Measurements from ENCODE around the gene SRGAP3.

Gene SRGAP3

GRCh38 chr3:9047452-9048346 is 201.7 kb downstream of the SRGAP3 start:
- no peak for DNase-seq (ENCODE audit: low read depth)

GRCh38 chr3:9045371-9045770 is 204.1 kb downstream of the SRGAP3 start:
- DNase-seq (ENCODE audit: low read depth) = no peak

- no peak for DNase-seq (ENCODE audit: low read depth)
Observed at GRCh38 chr3:9043063-9043462, 206.4 kb downstream of the SRGAP3 start.

DNA sequence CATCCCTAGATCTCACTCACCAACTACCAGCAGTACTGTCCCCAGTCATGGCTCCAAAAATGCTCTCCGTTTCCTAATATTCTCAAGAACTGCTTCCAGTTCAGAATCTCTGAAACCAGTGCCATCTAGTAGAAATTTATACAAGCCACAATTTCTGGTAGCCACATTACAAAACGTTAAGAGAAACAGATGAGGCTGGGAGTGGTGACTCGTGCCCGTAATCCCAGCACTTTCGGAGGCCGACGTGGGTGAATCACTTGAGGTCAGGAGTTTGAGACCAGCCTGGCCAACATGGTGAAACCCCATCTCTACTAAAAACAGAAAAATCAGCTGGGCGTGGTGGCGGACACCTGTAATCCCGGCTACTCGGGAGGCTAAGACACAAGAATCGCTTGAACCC is 207.8 kb downstream of the SRGAP3 start:
- no peak for DNase-seq (ENCODE audit: low read depth)

- DNase-seq (ENCODE audit: low read depth) = no peak
Observed at GRCh38 chr3:9040996-9041395, 208.4 kb downstream of the SRGAP3 start.

- DNase-seq (ENCODE audit: low read depth) = no peak
Observed at GRCh38 chr3:9037144-9037711, 212.2 kb downstream of the SRGAP3 start.

GRCh38 chr3:9036404-9037131 is 212.9 kb downstream of the SRGAP3 start:
- DNase-seq (ENCODE audit: low read depth) = no peak

GRCh38 chr3:9035961-9036360 is 213.5 kb downstream of the SRGAP3 start:
- no peak for DNase-seq (ENCODE audit: low read depth)

- no peak for DNase-seq (ENCODE audit: low read depth)
Observed at GRCh38 chr3:9035473-9035872, 214.0 kb downstream of the SRGAP3 start.

GRCh38 chr3:9033867-9034266 is 215.6 kb downstream of the SRGAP3 start:
- DNase-seq (ENCODE audit: low read depth) = no peak

GRCh38 chr3:9032231-9032777 is 217.1 kb downstream of the SRGAP3 start:
- DNase-seq (ENCODE audit: low read depth) = no peak

DNA sequence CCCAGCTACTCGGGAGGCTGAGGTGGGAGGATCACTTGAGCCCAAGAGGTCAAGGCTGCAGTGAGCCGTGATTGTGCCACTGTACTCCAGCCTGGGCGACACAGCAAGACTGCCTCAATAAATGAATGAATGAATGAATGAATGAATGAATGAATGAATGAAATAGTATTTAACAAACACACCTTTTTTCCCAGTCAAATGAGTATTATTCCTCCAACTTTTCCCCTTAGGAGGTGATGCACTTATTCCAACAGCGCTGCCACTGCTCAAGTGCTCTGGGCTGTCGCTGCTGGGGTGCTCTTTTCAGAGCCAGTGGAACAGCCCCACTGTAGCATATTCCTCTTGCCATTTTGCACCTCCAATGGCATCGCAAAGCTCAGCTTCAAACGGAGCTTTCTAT is 219.4 kb downstream of the SRGAP3 start:
- no peak for DNase-seq (ENCODE audit: low read depth)

DNA sequence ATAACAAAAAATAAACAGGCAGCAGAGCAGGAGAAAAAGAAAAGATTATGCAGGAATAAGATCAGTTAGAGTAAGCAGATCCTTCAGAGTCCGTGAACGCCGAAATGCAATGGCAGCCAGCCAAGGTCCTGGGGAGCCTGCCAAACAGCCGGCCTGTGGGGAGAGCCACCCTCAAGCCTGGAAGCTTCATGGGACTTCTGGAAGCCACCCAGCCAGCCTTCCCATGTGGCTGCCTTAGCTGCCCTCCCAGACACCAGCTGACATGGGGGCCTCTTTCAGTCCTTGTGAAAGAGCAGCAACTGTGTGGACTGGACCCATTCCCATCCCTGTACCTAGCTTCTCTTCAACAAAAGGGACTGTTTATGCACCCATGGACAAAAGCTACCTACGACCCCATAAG is 221.3 kb downstream of the SRGAP3 start:
- no peak for DNase-seq (ENCODE audit: low read depth)

- no peak for DNase-seq (ENCODE audit: low read depth)
Observed at GRCh38 chr3:9026320-9027045, 223.0 kb downstream of the SRGAP3 start.

GRCh38 chr3:9024341-9024740 is 225.1 kb downstream of the SRGAP3 start:
- no peak for DNase-seq (ENCODE audit: low read depth)

GRCh38 chr3:9023226-9023590 is 226.2 kb downstream of the SRGAP3 start:
- no peak for DNase-seq (ENCODE audit: low read depth)

DNA sequence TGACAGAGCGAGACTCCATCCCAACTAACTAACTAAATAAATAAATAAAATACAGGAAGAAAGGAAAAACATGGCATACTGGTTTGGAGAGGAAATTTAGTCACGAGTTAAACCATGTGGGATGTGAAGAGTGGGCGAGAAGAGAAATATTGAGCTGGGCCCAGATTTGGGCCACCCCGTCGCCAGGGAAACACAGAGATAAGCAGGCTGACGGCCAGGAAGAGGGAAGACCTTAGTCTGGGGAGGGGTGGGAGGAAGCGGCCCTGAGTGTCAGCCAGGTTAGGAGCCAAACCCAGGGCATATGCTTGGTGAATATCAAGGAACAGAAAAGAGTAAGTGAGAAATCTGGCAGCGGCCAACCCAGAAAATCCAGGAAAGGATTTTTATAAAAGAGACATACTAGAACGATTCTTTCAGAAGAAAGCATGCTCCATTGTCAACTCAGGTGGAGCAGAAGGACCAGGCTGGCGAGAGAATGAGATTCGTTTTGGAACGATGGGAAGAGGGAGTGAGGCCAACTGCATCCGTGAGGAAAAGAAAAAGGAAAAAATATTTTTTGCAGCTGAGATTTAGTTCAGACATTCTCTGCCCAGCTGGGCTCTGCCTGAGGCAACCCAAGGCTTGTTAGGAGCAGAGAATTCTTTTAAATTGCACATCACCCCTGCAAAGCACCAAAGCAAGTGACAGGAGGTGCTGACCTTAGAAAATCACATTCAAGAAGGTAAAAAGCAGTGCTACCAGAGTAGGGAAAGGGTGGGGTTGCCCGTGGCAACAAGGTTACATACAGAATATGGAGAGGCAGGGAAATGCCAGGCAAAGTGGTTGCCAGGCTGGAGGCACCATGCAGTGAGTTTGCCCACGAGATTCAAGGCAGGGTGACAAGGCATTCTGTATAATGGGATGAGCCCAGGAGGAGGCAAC is 226.9 kb downstream of the SRGAP3 start:
- DNase-seq (ENCODE audit: low read depth) = no peak

DNA sequence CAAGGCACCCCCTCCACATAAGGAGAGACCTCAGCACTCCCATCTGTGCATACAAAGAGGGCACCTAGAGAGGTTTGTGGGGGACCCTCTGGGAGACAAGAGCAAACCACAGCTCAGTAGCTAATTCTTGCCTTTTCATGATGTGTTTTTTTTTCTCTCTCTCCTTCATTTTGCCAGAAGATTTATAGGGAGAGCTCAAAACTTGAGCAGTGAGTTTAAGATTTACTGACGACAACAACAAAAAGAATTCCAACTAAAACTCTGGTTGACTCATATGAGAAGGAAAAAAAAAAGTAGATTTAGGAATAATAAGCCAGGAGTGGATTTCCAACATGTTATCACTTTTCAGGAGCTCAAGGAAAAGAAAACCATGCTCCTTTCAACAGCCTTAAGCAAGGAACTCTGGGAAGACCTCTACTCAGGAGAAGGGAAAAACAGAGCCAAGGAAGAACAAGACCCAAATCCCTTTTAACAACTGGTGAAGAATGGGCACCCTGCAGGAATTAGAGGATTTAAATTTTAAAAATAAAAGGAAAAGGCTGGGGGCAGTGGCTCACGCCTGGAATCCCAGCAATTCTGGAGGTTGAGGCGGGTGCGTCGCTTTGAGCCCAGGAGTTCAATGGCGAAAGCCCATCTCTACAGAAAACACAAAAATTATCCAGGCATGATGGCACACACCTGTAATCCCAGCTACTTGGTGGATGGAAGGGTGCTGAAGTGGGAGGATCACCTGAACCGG is 228.0 kb downstream of the SRGAP3 start:
- no peak for DNase-seq (ENCODE audit: low read depth)

DNA sequence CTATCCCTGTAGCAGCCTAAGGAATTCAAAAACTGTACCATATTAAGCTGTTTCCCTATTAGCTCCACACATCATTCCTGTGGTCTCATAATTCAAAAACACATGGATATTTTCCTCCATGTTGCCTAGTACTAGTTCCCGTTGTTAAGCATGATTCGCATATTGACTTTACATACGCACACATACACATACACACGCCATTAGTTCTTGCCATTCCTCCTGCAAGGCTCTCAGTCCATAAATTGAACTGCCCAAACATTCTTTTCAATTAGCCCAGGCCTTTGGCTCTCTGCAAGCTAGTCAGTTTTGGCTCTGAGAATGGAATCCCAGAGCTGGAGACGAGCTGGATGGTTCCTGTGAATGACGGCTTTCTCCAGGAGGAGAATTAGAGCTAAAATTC is 229.0 kb downstream of the SRGAP3 start:
- DNase-seq (ENCODE audit: low read depth) = no peak

DNA sequence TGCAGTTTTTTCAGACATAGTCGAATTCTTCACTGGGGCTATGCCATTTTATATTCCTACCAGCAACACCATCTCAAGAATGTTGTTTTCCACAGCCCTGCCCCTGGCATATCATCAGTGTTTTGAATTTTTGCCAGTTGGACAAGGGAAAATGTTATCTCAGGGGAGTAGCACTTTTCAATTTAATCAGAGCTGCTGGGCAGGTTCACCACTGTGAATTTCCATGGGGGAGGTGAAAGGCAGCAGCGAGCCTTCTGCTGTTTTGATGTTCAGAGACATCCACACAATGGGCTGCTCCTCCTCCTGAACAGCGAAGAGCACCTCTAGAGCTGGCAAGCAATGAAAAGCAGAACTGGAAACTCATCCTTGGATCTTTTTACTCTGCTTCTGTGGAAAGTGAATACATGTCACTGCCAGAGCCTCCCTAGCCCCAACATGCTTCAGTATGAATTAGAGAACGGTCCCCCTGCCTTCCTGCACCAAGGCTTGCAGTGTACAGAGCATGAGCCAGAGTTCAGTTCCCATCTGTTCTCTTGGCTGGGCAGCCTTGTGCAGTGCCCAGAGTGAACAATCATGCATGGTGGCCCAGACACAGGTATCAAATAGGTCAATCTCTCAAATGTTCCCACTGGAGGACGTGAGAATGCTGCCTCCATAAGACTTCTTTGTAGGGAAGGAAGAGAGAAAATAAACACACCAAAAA is 230.0 kb downstream of the SRGAP3 start:
- no peak for DNase-seq (ENCODE audit: low read depth)
